Fibroblast of the aortic adventitia (primary cell): ENCODE results near the gene KLHL13. TPM values are rescaled to one million over a fixed set of nuclear protein-coding genes. Genes with fewer than 3 reads are reported as not detected.
"Not testable (repeated sequence)": the region's sequence is repeated elsewhere in the genome, so short reads cannot be mapped to it uniquely, and the experiment has no call there.

ENCODE experiments used
- DNase-seq: peaks from one replicate; pipeline ENCODE4 v3.0.0-alpha.2; 2010; ENCODE audit warnings: low read depth
- H3K4me3 ChIP-seq: 2 replicates; pipeline ENCODE4 v1.5.1; 2011; ENCODE audit warnings: low read depth, mild to moderate bottlenecking, control low read depth, low read length, moderate library complexity
- total RNA-seq: library from RNA; depleted of rRNA; stranded (reverse); fragments of >200 nt; gene quantifications from 2 replicates; pipeline ENCODE4 v1.2.3, GENCODE V29; 2012; ENCODE audit warnings: low replicate concordance
- TF ChIP-seq, protein P1 (sequence below): IDR thresholded peaks from 2 replicates; pipeline ENCODE4 v1.5.1; 2011; ENCODE audit warnings: mild to moderate bottlenecking, low read length, control low read depth, inconsistent platforms; ENCODE audit not compliant: insufficient read depth

Gene KLHL13
- total RNA-seq, 1 donor: 7.2 TPM

DNA sequence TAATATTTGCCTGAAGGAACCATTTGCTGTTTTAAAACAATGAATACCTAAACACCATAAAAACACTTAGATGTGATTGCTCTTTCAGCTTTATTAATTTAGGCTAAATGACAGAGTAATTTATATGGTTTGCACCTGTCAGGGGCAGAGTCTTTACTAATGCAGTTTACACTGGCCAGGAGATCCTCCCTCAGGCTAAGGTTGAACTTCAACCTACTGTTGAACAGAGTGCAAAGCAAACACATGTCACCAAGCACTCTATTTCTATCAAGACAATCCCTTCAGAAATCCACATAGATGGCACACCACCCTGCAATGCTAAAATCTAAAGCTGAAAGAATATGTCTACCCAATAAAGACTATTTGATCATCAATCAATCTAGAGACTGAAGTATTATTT, 147.3 kb downstream of the KLHL13 start:
- TF ChIP-seq, protein P1, sequence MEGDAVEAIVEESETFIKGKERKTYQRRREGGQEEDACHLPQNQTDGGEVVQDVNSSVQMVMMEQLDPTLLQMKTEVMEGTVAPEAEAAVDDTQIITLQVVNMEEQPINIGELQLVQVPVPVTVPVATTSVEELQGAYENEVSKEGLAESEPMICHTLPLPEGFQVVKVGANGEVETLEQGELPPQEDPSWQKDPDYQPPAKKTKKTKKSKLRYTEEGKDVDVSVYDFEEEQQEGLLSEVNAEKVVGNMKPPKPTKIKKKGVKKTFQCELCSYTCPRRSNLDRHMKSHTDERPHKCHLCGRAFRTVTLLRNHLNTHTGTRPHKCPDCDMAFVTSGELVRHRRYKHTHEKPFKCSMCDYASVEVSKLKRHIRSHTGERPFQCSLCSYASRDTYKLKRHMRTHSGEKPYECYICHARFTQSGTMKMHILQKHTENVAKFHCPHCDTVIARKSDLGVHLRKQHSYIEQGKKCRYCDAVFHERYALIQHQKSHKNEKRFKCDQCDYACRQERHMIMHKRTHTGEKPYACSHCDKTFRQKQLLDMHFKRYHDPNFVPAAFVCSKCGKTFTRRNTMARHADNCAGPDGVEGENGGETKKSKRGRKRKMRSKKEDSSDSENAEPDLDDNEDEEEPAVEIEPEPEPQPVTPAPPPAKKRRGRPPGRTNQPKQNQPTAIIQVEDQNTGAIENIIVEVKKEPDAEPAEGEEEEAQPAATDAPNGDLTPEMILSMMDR: no peak
- DNase-seq: no peak

DNA sequence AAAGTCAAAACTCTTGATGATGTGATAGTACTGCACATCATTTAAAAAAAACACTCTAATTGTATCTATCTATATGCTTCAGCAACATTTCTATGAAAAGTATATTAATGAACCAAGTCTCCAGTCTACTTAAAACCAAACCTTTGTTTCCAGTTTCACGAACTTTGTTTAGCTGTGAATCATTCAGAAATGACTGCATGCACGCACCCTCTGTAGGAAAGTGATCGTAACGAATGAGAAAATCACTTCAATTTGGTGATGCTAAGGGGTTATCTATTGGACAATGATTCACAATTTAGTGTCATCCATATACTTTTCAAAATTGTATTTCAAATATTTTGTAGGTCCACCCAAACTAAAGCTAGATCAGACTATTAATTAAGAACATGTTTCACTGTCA, 157.6 kb downstream of the KLHL13 start:
- TF ChIP-seq, protein P1: no peak
- no peak for DNase-seq
- no peak overlapping the region for H3K4me3 ChIP-seq

More for the DNA sequence above, 147.3 kb downstream of the KLHL13 start:
- no peak overlapping the region for H3K4me3 ChIP-seq

DNA sequence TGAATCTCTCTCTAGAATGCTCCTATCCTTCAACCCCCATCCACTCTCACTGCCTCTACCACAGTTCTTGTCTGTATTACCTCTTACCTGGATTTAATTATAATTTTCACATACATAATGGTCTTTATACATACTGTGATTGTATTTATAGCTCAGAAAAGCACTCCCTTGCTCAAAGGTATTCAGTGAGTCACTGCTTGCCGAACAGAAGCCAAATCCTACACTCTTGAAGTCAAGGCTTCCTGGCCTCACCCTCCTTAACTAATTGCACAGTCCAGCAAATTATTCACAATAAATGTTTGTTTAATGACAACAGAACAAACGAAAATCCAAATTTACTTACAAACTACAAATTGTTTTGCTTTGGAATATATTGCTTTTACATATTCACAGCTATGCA, 159.5 kb downstream of the KLHL13 start:
- TF ChIP-seq, protein P1: no peak
- no peak overlapping the region for H3K4me3 ChIP-seq
- no peak for DNase-seq

DNA sequence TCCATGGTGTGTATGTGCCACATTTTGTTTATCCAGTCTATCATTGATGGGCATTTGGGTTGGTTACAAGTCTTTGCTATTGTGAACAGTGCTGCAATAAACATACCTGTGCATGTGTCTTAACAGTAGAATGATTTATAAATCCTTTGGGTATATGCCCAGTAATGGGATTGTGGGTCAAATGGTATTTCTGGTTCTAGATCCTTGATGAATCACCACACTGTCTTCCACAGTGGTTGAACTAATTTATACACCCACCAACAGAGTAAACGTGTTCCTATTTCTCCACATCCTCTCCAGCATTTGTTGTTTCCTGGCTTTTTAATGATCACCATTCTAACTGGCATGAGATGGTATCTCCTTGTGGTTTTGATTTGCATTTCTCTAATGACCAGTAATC, 177.3 kb downstream of the KLHL13 start:
- H3K4me3 ChIP-seq, DNase-seq: not testable (repeated sequence)

DNA sequence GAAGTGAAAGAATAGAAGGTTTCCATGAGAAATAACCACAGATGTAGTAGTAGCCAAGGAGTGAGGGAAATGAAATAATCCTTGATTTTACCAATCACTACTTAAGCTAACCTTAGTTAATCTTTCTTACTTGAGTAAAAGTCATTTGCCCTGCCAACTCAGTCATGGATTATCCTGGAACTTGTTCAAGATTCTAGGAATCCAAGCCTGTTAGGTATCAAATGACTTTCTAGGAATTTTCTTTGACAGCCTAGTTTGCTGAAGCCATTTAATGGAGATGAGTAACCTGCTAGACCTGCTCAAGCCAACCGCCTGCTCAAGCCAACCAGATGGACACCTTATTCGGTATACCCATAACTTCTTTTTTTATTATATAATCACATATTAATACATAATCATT, 180.5 kb downstream of the KLHL13 start:
- H3K4me3 ChIP-seq: no peak overlapping the region
- TF ChIP-seq, protein P1: no peak
- no peak for DNase-seq

DNA sequence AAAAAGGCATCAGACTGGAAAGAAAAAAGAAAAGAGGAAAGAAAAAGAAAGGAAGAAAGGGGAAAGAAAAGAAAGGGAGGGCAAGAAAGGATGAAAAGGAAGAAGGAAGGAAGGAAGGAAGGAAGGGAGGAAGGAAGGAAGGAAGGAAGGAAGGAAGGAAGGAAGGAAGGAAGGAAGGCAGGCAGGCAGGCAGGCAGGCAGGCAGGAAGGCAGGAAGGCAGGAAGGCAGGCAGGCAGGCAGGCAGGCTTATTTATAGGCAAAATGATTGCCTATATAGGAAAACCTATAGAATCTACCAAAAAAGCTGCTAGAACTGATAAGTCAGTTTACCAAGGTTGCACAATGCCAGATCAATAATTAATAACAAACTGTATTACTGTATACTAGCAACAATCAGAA, 186.5 kb downstream of the KLHL13 start:
- not testable (repeated sequence) for H3K4me3 ChIP-seq, DNase-seq

DNA sequence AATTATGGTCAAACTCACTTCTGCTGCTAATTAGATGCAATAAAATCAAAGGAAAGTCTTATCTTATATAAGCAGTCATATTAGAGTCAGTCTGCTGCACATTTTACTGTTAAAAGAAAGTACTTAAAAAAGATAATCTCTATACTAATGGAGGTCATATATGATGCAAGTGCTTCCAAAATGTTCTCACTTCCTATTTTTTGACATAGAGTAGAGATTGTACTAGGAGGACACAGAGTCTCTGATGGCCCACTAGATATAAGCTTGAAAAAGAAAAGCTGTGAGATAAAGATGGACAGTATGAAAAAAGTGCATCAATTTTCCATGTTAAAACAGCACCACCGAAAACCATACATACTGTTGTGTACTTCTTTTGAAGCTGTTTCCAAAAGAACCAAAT, 196.9 kb downstream of the KLHL13 start:
- TF ChIP-seq, protein P1: no peak
- no peak for DNase-seq
- H3K4me3 ChIP-seq: no peak overlapping the region

DNA sequence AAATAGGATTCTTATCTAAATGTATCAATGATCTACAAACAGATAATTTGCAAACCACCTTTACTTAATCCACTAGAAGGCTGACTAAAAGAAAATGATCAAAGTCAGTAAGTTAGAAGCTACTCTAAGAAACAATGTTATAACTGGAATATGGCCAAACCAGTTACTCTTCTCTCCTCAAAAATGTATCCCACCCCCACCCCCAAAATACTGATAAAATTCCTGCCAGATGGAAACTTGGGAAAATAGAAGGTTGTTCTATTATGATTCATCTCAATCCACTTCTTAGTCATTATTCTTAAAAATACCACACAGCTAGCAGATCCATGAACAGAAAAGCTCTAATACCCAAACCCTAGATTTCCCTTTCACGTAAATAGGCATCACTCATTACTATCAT, 206.4 kb downstream of the KLHL13 start:
- TF ChIP-seq, protein P1: no peak
- no peak overlapping the region for H3K4me3 ChIP-seq
- DNase-seq: no peak
